Natural killer cell (primary cell): Measurements from ENCODE around the gene SLC8B1. TPM values are rescaled to one million over a fixed set of nuclear protein-coding genes. Genes with fewer than 3 reads are reported as not detected.

Source experiments
- ATAC-seq, 3 donors: fragments of 150-1000 bp in 2 of 3; fragments of 200-7000 bp in 1 of 3; cut with Tn5 transposase; 1 replicate in 1 of 3; 2 replicates in 2 of 3; pipeline ENCODE4 v1.10.0; 2021; ENCODE audit warnings: mild to moderate bottlenecking in 2 of 3, moderate library complexity in 2 of 3
- DNase-seq, 2 donors: peaks; one replicate each; pipeline versions ENCODE4 v3.0.0 to v3.0.0-alpha.2; 2013 to 2021; ENCODE audit warnings: mixed read lengths in 1 of 2
- H3K27ac ChIP-seq: one replicate; pipeline ENCODE4 v1.5.1; 2013; ENCODE audit warnings: mild to moderate bottlenecking, low read length
- H3K27me3 ChIP-seq: one replicate; pipeline ENCODE4 v1.6.1; 2013; ENCODE audit warnings: low read length; ENCODE audit not compliant: control insufficient read depth, insufficient read depth
- H3K36me3 ChIP-seq: one replicate; pipeline ENCODE4 v1.6.1; 2013; ENCODE audit warnings: low read length; ENCODE audit not compliant: control insufficient read depth, insufficient read depth
- H3K4me1 ChIP-seq: one replicate; pipeline ENCODE4 v1.6.1; 2013; ENCODE audit warnings: low read length; ENCODE audit not compliant: control insufficient read depth, insufficient read depth
- H3K4me3 ChIP-seq: one replicate; pipeline ENCODE4 v1.5.1; 2013; ENCODE audit warnings: low read length
- H3K9me3 ChIP-seq: one replicate; pipeline ENCODE4 v1.6.1; 2013; ENCODE audit warnings: low read length; ENCODE audit not compliant: control insufficient read depth, insufficient read depth
- H3K27ac Mint-ChIP-seq, 2 donors: one replicate each; pipeline ENCODE4 v1.8.0; 2022; ENCODE audit warnings: mild to moderate bottlenecking in 2 of 2, mixed read lengths in 2 of 2, moderate library complexity in 1 of 2
- H3K27me3 Mint-ChIP-seq, 2 donors: one replicate each; pipeline ENCODE4 v1.8.0; 2022; ENCODE audit warnings: low read depth in 2 of 2, mixed read lengths in 2 of 2
- H3K36me3 Mint-ChIP-seq: one replicate; pipeline ENCODE4 v1.8.0; 2022; ENCODE audit warnings: mixed read lengths
- H3K4me1 Mint-ChIP-seq, 2 donors: one replicate each; pipeline ENCODE4 v1.8.0; 2022; ENCODE audit warnings: mixed read lengths in 2 of 2
- H3K4me3 Mint-ChIP-seq: one replicate; pipeline ENCODE4 v1.8.0; 2022; ENCODE audit warnings: mild to moderate bottlenecking, moderate library complexity, mixed read lengths
- H3K9me3 Mint-ChIP-seq, 2 donors: one replicate each; pipeline ENCODE4 v1.8.0; 2022; ENCODE audit warnings: mixed read lengths in 2 of 2
- WGBS: methylation state at CpG from one replicate; pipeline ENCODE4 v1.1.7; 2013; ENCODE audit warnings: missing lambda C conversion rate; ENCODE audit not compliant: insufficient coverage; 5-methylcytosine and 5-hydroxymethylcytosine counted together
- intact Hi-C: fragments of 100-400 bp; cut with micrococcal nuclease; formaldehyde crosslinking; loops from one replicate; pipeline ENCODE4 v1.14.2; 2022
- total RNA-seq, 4 donors: library from RNA; stranded (reverse); fragments of 120-200 nt in 1 of 4; gene quantifications; one replicate each; pipeline versions ENCODE4 v1.2.3 to v1.2.4, GENCODE V29; 2013 to 2022
- TF ChIP-seq, protein P1 (sequence below): fragments of 200-600 bp; IDR thresholded peaks from one replicate; pipeline ENCODE4 v1.8.0; 2022; ENCODE audit warnings: antibody characterized with exemption

Gene SLC8B1
- total RNA-seq, 3 donors from 2014 or later (not counting 1 experiment from before 2014, with no cell fraction given), result 26.1 to 34.4 (median 31.2) TPM

DNA sequence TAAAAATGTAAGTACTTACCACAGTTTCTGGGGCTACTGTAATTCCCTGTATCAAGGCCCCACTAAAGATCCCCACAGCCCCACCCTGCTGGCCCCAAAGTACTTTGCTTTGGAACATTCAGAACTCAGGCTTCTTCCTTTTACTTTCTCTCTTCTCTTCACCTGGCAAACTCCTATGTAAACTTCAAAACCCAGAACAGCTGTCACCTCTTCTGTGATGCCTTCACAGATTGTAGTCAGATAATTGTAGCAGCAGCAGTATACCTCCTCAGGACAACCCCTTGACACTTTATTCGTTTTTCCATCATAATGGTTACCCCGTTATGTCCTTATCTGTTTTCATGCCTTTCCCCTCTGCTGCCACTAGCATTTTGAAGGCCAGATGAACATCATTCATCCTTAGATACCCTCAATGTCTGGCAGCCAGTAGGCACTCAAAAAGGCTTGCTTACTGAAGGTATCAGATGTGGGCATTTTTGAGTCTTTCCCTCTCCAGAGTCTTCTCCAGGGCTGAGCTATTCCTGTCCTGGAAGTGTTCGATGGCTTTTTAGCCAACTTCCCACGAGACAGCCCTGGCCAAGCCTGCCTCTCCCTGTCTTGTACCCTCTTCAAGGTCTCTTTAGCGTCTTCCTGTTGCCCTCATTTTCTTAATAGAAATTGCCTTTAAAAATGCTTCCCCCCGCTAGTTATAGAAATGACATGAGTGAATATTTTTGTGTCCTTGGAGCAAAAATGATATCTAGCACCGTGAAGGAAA lies 30.9 kb upstream of the SLC8B1 start:
- no peaks in the 10 kb centered on the region for H3K9me3 Mint-ChIP-seq
- Histone ChIP-seq H3K27me3 (no peaks in the 10 kb centered on the region), H3K9me3 (no peaks in the 10 kb centered on the region), H3K36me3 (no peaks in the 10 kb centered on the region), H3K27ac (no peak overlapping the region), H3K4me1 (no peaks in the 10 kb centered on the region), H3K4me3 (no peak overlapping the region)
- H3K27ac Mint-ChIP-seq, result no peak overlapping the region
- H3K36me3 Mint-ChIP-seq, result no peaks in the 10 kb centered on the region
- 92% methylated on average over 4 of the region's 7 CpGs for WGBS
- no peak for ATAC-seq
- TF ChIP-seq, protein P1, sequence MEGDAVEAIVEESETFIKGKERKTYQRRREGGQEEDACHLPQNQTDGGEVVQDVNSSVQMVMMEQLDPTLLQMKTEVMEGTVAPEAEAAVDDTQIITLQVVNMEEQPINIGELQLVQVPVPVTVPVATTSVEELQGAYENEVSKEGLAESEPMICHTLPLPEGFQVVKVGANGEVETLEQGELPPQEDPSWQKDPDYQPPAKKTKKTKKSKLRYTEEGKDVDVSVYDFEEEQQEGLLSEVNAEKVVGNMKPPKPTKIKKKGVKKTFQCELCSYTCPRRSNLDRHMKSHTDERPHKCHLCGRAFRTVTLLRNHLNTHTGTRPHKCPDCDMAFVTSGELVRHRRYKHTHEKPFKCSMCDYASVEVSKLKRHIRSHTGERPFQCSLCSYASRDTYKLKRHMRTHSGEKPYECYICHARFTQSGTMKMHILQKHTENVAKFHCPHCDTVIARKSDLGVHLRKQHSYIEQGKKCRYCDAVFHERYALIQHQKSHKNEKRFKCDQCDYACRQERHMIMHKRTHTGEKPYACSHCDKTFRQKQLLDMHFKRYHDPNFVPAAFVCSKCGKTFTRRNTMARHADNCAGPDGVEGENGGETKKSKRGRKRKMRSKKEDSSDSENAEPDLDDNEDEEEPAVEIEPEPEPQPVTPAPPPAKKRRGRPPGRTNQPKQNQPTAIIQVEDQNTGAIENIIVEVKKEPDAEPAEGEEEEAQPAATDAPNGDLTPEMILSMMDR, result no peak
- intact Hi-C loops, result no loop called here
- H3K27me3 Mint-ChIP-seq, result no peaks in the 10 kb centered on the region
- peaks cover 0 to 17% of the 10 kb centered on the region in 2 donors for H3K4me1 Mint-ChIP-seq
- no peak for DNase-seq
- H3K4me3 Mint-ChIP-seq, result no peak overlapping the region

DNA sequence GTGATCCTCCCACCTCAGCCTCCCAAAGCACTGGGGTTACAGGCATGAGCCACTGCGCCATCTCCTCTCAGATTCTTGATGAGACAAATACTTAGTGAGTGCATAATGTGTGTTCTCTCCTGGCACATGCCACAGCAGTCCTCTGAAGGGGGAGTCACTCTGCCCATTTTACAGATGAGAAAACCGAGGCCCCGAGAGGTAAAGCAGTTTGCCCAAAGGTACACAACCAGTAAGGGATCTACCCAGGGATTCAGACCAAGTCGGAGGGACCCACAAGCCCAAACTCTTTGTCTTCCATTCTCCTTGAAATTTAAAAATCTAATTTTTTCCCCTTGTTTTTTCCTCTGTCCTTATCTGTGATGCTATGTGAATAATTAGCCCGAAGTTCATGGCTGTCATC lies 29.8 kb upstream of the SLC8B1 start:
- WGBS, result 96% methylated on average over 4 of the region's 5 CpGs
- TF ChIP-seq, protein P1, result no peak
- no peaks in the 10 kb centered on the region for H3K36me3 ChIP-seq
- Mint-ChIP-seq H3K36me3 (no peaks in the 10 kb centered on the region), H3K27ac (no peak overlapping the region), H3K27me3 (no peaks in the 10 kb centered on the region), H3K9me3 (no peaks in the 10 kb centered on the region), H3K4me1 (peaks cover 7 to 23% of the 10 kb centered on the region in 2 donors), H3K4me3 (no peak overlapping the region)
- no peak overlapping the region for H3K27ac ChIP-seq
- ATAC-seq (no peak), DNase-seq (no peak)
- H3K9me3 ChIP-seq, result no peaks in the 10 kb centered on the region
- H3K27me3 ChIP-seq, result no peaks in the 10 kb centered on the region
- intact Hi-C loops, result no loop called here
- H3K4me1 ChIP-seq, result peaks cover 3% of the 10 kb centered on the region
- H3K4me3 ChIP-seq, result no peak overlapping the region

DNA sequence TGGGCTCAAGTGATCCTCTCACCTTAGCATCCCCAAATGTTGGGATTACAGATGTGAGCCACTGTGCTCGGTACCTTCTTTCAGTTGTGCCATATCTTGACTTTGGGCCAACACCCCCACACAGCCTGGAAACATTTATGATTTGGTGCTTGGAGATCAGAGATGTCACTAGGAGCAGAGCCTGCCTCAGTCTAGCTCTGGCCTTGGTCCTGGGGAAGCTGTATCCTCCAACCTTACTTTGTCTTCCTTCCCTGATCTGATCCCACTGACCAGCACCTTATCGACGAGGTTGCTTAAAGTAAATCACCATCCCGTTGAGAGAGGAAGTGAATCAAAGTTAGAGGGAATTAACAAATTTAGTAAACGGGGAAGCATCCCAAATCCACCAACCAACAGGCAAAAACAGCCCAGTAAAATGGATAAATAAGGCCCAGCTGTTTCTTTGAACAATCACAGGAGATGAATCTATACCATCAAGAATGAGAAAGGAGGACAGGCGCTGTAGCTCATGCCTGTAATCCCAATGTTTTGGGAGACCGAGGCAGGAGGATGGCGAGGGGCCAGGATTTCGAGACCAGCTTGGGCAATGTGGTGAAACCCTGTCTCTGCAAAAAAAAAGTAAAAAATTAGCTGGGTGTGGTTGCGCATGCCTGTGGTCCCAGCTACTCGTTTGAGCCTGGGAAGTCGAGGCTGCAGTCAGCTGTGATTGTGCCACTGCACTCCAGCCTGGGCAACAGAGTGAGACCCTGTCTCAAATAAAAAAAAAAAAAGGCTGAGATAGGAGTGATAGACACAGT lies 26.9 kb upstream of the SLC8B1 start:
- Mint-ChIP-seq H3K27ac (peak overlapping the region; percentile 30 to 34), H3K4me1 (peaks cover 15 to 25% of the 10 kb centered on the region in 2 donors), H3K36me3 (no peaks in the 10 kb centered on the region), H3K9me3 (no peaks in the 10 kb centered on the region), H3K27me3 (no peaks in the 10 kb centered on the region), H3K4me3 (peak overlapping the region; percentile 28)
- H3K4me1 ChIP-seq, result peaks cover 21% of the 10 kb centered on the region
- no peak for DNase-seq
- no peak overlapping the region for H3K27ac ChIP-seq
- 88% methylated on average over 7 of the region's 12 CpGs for WGBS
- TF ChIP-seq, protein P1, result no peak
- intact Hi-C loops, result no loop called here
- ATAC-seq, result no peak
- H3K9me3 ChIP-seq, result no peaks in the 10 kb centered on the region
- H3K36me3 ChIP-seq, result no peaks in the 10 kb centered on the region
- no peak overlapping the region for H3K4me3 ChIP-seq
- no peaks in the 10 kb centered on the region for H3K27me3 ChIP-seq
